Activated CD8-positive, alpha-beta T cell treated with anti-CD3 and anti-CD28 coated beads for 36 hours (primary cell): ENCODE data around the gene RGS9. TPM values are rescaled to one million over a fixed set of nuclear protein-coding genes. Genes with fewer than 3 reads are reported as not detected.

ENCODE experiments used
- ATAC-seq: fragments of 200-7000 bp; cut with Tn5 transposase; one replicate; pipeline ENCODE4 v1.10.0; 2021; ENCODE audit warnings: mild to moderate bottlenecking, moderate library complexity
- CTCF ChIA-PET: fragments of 350-600 bp; sonication (Branson Sonifier 250); formaldehyde crosslinking; loops from one replicate; lab custom pipeline; 2021; ENCODE audit warnings: antibody characterized with exemption; lab: Charles Lee
- POLR2A ChIA-PET: fragments of 350-600 bp; sonication (Branson Sonifier 250); formaldehyde crosslinking; loops from one replicate; lab custom pipeline; 2021; ENCODE audit warnings: antibody characterized with exemption; lab: Charles Lee
- DNase-seq: peaks from one replicate; pipeline ENCODE4 v3.0.0-alpha.2; 2020
- H3K27ac Mint-ChIP-seq: one replicate; pipeline ENCODE4 v1.8.0; 2021; ENCODE audit warnings: mild to moderate bottlenecking, mixed read lengths
- H3K27me3 Mint-ChIP-seq: one replicate; pipeline ENCODE4 v1.8.0; 2021; ENCODE audit warnings: mixed read lengths
- H3K36me3 Mint-ChIP-seq: one replicate; pipeline ENCODE4 v1.8.0; 2021; ENCODE audit warnings: low read depth, mixed read lengths
- H3K4me1 Mint-ChIP-seq: one replicate; pipeline ENCODE4 v1.8.0; 2021; ENCODE audit warnings: low read depth, mixed read lengths
- H3K4me3 Mint-ChIP-seq: one replicate; pipeline ENCODE4 v1.8.0; 2021; ENCODE audit warnings: mild to moderate bottlenecking, moderate library complexity, mixed read lengths
- H3K9me3 Mint-ChIP-seq: one replicate; pipeline ENCODE4 v1.8.0; 2021; ENCODE audit warnings: mixed read lengths
- CTCF ChIP-seq: fragments of 200-600 bp; IDR thresholded peaks from one replicate; pipeline ENCODE4 v1.8.0; 2022; ENCODE audit warnings: antibody characterized with exemption, mild to moderate bottlenecking
- intact Hi-C: fragments of 100-400 bp; cut with micrococcal nuclease; formaldehyde crosslinking; loops from one replicate; pipeline ENCODE4 v1.10.0; 2022
- total RNA-seq, 2 experiments: library from RNA; stranded (reverse); gene quantifications; one replicate each; pipeline ENCODE4 v1.2.3, GENCODE V29; 2021

Gene RGS9
- total RNA-seq, 2 experiments from 2014 or later, result 1.3 to 1.9 TPM

- no peak overlapping the region for H3K27ac Mint-ChIP-seq
Observed at GRCh38 chr17:65226227-65226626, 89.1 kb downstream of the RGS9 start.

GRCh38 chr17:65227637-65228036 lies 90.5 kb downstream of the RGS9 start:
- H3K36me3 Mint-ChIP-seq, result no peaks in the 10 kb centered on the region
- intact Hi-C loops, result no loop called here
- ATAC-seq (no peak), DNase-seq (no peak)
- no peaks in the 10 kb centered on the region for H3K9me3 Mint-ChIP-seq
- H3K27me3 Mint-ChIP-seq, result peaks cover 9% of the 10 kb centered on the region
- peaks cover 24% of the 10 kb centered on the region for H3K4me1 Mint-ChIP-seq
- POLR2A ChIA-PET, result interaction anchor here (0.8 kb wide), 1 partner anchor 104 kb away, joined by 3 read pairs; no protein-coding TSS in a partner anchor
- no peak overlapping the region for H3K4me3 Mint-ChIP-seq
- no peak overlapping the region for H3K27ac Mint-ChIP-seq
- TF ChIP-seq CTCF, result no peak
- CTCF ChIA-PET, result interaction anchor here (1.5 to 2.8 kb wide), 2 partner anchors 9 to 90 kb away, joined by 5 to 14 read pairs; partner anchors contain the start of gene RGS9

More at GRCh38 chr17:65226227-65226626, 89.1 kb downstream of the RGS9 start:
- peaks cover 24% of the 10 kb centered on the region for H3K4me1 Mint-ChIP-seq
- ATAC-seq (no peak), DNase-seq (no peak)
- ChIA-PET POLR2A (no interaction called here), CTCF (interaction anchor here (1.5 kb wide), 1 partner anchor 89 kb away, joined by 5 read pairs; the partner anchor contains the start of gene RGS9)
- no peak overlapping the region for H3K4me3 Mint-ChIP-seq
- intact Hi-C loops, result no loop called here
- no peaks in the 10 kb centered on the region for H3K36me3 Mint-ChIP-seq
- TF ChIP-seq CTCF, result no peak
- H3K9me3 Mint-ChIP-seq, result no peaks in the 10 kb centered on the region
- peaks cover 9% of the 10 kb centered on the region for H3K27me3 Mint-ChIP-seq

- ATAC-seq (no peak), DNase-seq (no peak)
- H3K4me1 Mint-ChIP-seq, result peaks cover 24% of the 10 kb centered on the region
- peak overlapping the region; percentile 82 for H3K27ac Mint-ChIP-seq
- no peak for TF ChIP-seq CTCF
- peak overlapping the region; percentile 22 for H3K4me3 Mint-ChIP-seq
- H3K36me3 Mint-ChIP-seq, result no peaks in the 10 kb centered on the region
- intact Hi-C loops, result no loop called here
- H3K27me3 Mint-ChIP-seq, result peaks cover 11% of the 10 kb centered on the region
- ChIA-PET POLR2A (interaction anchor here (1.3 to 1.4 kb wide), 2 partner anchors 34 to 47 kb away, joined by 3 to 8 read pairs; no protein-coding TSS in a partner anchor), CTCF (interaction anchor here (1.7 to 5.8 kb wide), 3 partner anchors 9 to 937 kb away, joined by 7 to 36 read pairs (median 14); no protein-coding TSS in a partner anchor)
- H3K9me3 Mint-ChIP-seq, result no peaks in the 10 kb centered on the region
Observed at GRCh38 chr17:65228287-65228686, 91.1 kb downstream of the RGS9 start.

GRCh38 chr17:65228734-65229620 lies 91.8 kb downstream of the RGS9 start:
- ChIA-PET CTCF (interaction anchor here (1.0 to 5.8 kb wide), 7 partner anchors 10 to 963 kb away, joined by 3 to 36 read pairs (median 4); partner anchors contain the start of gene CEP112), POLR2A (interaction anchor here (0.9 to 1.4 kb wide), 4 partner anchors 11 to 254 kb away, joined by 3 to 8 read pairs (median 4); no protein-coding TSS in a partner anchor)
- Mint-ChIP-seq H3K27ac (peak overlapping the region; percentile 82), H3K27me3 (peaks cover 11% of the 10 kb centered on the region), H3K9me3 (no peaks in the 10 kb centered on the region), H3K4me1 (peaks cover 24% of the 10 kb centered on the region), H3K4me3 (peak overlapping the region; percentile 39), H3K36me3 (no peaks in the 10 kb centered on the region)
- intact Hi-C loops, result loop anchor here (1.0 kb wide), 1 partner anchor 255 kb away; no protein-coding TSS in a partner anchor
- peak; percentile 78 for DNase-seq
- TF ChIP-seq CTCF, result no peak
- peak; percentile 84 for ATAC-seq
